ENCODE data around the gene ADAP1. TPM values are rescaled to one million over a fixed set of nuclear protein-coding genes. Genes with fewer than 3 reads are reported as not detected.

The ADAP1 gene
- polyA plus RNA-seq, 1 experiment = 0.87 TPM

DNA sequence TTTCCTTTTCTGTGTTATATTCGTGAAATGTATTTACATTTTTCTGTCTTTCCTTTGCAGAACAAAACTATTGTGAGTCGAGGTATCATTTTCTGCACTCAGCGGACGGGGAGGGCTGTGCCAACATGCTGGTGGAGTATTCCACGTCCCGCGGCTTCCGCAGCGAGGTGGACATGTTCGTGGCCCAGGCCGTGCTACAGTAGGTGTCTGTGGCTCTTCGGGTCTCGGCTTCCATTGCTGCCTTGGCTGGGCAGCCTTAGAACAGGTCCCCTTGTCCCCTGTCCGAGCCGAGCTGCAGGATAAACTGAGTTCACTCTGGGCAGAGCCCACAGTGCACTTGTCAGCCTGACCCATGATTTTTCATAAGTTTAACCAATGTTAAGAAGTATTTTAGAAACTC lies 63.6 kb downstream of the ADAP1 start:
- CTCF ChIA-PET = no interaction called here
- Histone ChIP-seq H3K9me3 (ENCODE audit: control insufficient read depth, insufficient read depth, low read length) (peaks cover 23% of the 10 kb centered on the region; the same call in 1 of the 2 replicates), H3K4me3 (ENCODE audit: low read depth, low read length) (no peak overlapping the region), H3K27ac (ENCODE audit: low read depth, low read length) (no peak overlapping the region), H3K27me3 (ENCODE audit: control insufficient read depth, insufficient read depth, low read length) (no peaks in the 10 kb centered on the region)
- no peak for DNase-seq (ENCODE audit: low read depth, low spot score)
- TF ChIP-seq CTCF (IDR thresholded peaks at IDR 0.05; ENCODE audit: low read depth, low read length) = no peak
- POLR2A ChIA-PET = no interaction called here

- ChIA-PET CTCF (no interaction called here), POLR2A (no interaction called here)
These were observed 65.1 kb downstream of the ADAP1 start for GRCh38 chr7:889391-889790.

DNA sequence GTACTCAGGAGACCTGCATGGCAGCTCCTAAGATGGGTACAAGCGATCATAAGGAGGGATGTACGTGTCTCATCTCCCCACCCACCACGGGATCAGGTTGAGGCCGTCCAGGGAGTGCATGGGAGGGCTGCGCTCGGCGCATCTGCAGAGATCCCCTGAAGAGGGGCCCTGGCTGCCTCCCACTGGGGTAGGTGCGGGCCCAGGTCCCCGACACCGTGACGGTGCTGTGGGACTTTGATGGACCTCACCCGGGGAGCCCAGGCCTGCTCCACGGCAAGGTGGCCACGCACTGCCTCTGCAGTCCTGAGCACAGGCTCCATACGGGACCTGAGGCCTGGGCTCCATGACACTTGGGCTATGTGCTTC lies 65.5 kb downstream of the ADAP1 start:
- Histone ChIP-seq H3K4me3 (ENCODE audit: low read depth, low read length) (no peak overlapping the region), H3K9me3 (ENCODE audit: control insufficient read depth, insufficient read depth, low read length) (peaks cover 14% of the 10 kb centered on the region; the same call in 1 of the 2 replicates), H3K27ac (ENCODE audit: low read depth, low read length) (no peak overlapping the region), H3K27me3 (ENCODE audit: control insufficient read depth, insufficient read depth, low read length) (no peaks in the 10 kb centered on the region)
- CTCF ChIA-PET = no interaction called here
- POLR2A ChIA-PET = no interaction called here
- no peak for DNase-seq (ENCODE audit: low read depth, low spot score)
- TF ChIP-seq CTCF (IDR thresholded peaks at IDR 0.05; ENCODE audit: low read depth, low read length) = no peak

More at GRCh38 chr7:889391-889790, 65.1 kb downstream of the ADAP1 start:
- peaks cover 17% of the 10 kb centered on the region; the same call in 1 of the 2 replicates for H3K9me3 ChIP-seq (ENCODE audit: control insufficient read depth, insufficient read depth, low read length)
- no peak for DNase-seq (ENCODE audit: low read depth, low spot score)
- no peaks in the 10 kb centered on the region for H3K27me3 ChIP-seq (ENCODE audit: control insufficient read depth, insufficient read depth, low read length)
- no peak overlapping the region for H3K27ac ChIP-seq (ENCODE audit: low read depth, low read length)
- no peak for TF ChIP-seq CTCF (IDR thresholded peaks at IDR 0.05; ENCODE audit: low read depth, low read length)
- H3K4me3 ChIP-seq (ENCODE audit: low read depth, low read length) = no peak overlapping the region

DNA sequence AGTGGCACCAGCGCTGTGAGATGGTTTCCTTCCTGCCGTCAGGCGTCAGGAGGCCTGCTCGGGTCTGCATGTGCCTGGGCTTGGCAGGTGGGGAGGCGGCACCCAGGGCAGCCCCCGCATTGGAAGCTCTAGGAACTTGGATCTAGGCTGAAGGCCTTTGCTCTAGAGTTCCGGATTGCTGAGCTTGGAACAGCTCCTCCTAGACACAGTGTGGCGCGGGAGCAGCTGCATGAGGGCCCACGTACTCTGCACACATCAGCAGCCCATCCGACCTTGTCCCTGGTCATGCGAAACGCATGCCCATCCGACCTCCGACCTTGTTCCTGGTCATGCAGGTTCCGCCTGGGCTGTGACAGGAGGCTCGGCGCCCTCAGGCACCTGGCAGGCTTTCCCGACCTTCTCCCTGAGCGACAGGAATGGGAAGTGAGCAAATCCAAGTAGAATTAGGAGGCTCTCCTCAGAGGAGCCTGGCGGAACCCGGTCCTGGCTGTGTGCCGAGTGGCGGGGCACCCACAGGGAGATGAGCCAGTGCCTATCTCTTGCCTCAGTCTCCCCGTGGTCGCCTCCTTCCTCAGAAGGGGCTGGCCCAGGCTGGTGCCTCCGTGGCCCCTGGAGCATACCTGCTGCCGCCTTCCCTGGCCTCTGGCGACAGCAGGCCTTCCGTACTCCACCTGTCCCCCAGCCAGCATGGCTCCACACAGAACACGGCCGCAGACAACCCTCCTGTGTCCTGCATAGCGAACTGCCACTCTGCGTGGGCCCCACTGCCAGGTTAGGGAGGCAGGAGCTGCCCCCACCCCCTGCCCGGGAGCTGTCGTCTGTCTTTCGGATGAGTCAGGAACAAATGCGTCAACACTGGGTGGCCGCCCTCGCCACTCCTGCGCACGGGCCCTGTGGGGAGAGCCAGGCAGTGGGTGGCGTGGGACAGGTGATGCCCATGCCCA lies 66.1 kb downstream of the ADAP1 start:
- H3K27me3 ChIP-seq (ENCODE audit: control insufficient read depth, insufficient read depth, low read length) = no peaks in the 10 kb centered on the region
- H3K27ac ChIP-seq (ENCODE audit: low read depth, low read length) = no peak overlapping the region
- DNase-seq (ENCODE audit: low read depth, low spot score) = no peak
- POLR2A ChIA-PET = no interaction called here
- no peak for TF ChIP-seq CTCF (IDR thresholded peaks at IDR 0.05; ENCODE audit: low read depth, low read length)
- peaks cover 9% of the 10 kb centered on the region; the same call in 1 of the 2 replicates for H3K9me3 ChIP-seq (ENCODE audit: control insufficient read depth, insufficient read depth, low read length)
- CTCF ChIA-PET = no interaction called here
- no peak overlapping the region for H3K4me3 ChIP-seq (ENCODE audit: low read depth, low read length)

DNA sequence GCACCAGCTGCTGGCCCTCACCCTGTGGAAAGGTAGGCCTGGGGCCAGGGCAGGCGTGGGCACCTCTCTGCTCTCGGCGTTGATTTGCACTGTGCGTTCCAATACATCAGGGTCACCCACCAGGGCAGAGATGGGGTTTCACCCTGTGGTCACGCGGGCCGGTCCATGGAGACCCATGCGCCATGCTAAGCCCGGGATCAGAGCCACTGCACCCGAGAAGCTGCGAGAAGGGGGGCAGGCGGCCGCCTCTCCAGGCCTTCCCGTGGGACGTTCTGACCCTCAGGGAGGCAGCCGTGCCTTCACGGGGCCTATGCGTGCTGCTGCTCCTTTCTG lies 67.0 kb downstream of the ADAP1 start:
- no peaks in the 10 kb centered on the region for H3K27me3 ChIP-seq (ENCODE audit: control insufficient read depth, insufficient read depth, low read length)

More for the DNA sequence above, 67.0 kb downstream of the ADAP1 start:
- no peak for DNase-seq (ENCODE audit: low read depth, low spot score)
- POLR2A ChIA-PET = no interaction called here
- Histone ChIP-seq H3K9me3 (ENCODE audit: control insufficient read depth, insufficient read depth, low read length) (peaks cover 5% of the 10 kb centered on the region; the same call in 1 of the 2 replicates), H3K4me3 (ENCODE audit: low read depth, low read length) (no peak overlapping the region), H3K27ac (ENCODE audit: low read depth, low read length) (no peak overlapping the region)
- TF ChIP-seq CTCF (IDR thresholded peaks at IDR 0.05; ENCODE audit: low read depth, low read length) = no peak
- CTCF ChIA-PET = no interaction called here

All from AG04450 (cell line).